Lower lobe of right lung (tissue), 2 donors: Measurements from ENCODE around the gene NFXL1. TPM values are rescaled to one million over a fixed set of nuclear protein-coding genes. Genes with fewer than 3 reads are reported as not detected.
A peak's percentile ranks its signal among the peaks of the same experiment; 100 is the strongest.

ENCODE experiments used
- ATAC-seq, 2 donors: fragments of 200-7000 bp; cut with Tn5 transposase; one replicate each; pipeline ENCODE4 v1.9.1; 2020 to 2022; ENCODE audit warnings: mild to moderate bottlenecking in 2 of 2, moderate library complexity in 2 of 2
- DNase-seq: peaks from one replicate; pipeline ENCODE4 v3.0.0-alpha.2; 2020
- H3K27ac ChIP-seq: fragments of 200-600 bp; one replicate; pipeline ENCODE4 v1.8.0; 2022
- H3K27me3 ChIP-seq: fragments of 200-600 bp; one replicate; pipeline ENCODE4 v1.8.0; 2022; ENCODE audit warnings: low read depth
- H3K36me3 ChIP-seq: fragments of 200-600 bp; one replicate; pipeline ENCODE4 v1.8.0; 2022; ENCODE audit warnings: mild to moderate bottlenecking
- H3K4me1 ChIP-seq: fragments of 200-600 bp; one replicate; pipeline ENCODE4 v1.8.0; 2022
- H3K4me3 ChIP-seq: fragments of 200-600 bp; one replicate; pipeline ENCODE4 v1.8.0; 2022; ENCODE audit warnings: mild to moderate bottlenecking
- H3K9me3 ChIP-seq: fragments of 200-600 bp; one replicate; pipeline ENCODE4 v1.8.0; 2022
- CTCF ChIP-seq: fragments of 200-600 bp; IDR thresholded peaks from one replicate; pipeline ENCODE4 v1.8.0; 2022; ENCODE audit warnings: antibody characterized with exemption, mild to moderate bottlenecking
- intact Hi-C: fragments of 100-400 bp; cut with DNase I; formaldehyde crosslinking; loops from one replicate; pipeline ENCODE4 v1.11.0; 2022
- total RNA-seq: library from RNA; stranded (reverse); fragmentation: NEBNext Ultra II Directional; extraction: Animal tissue kit (Norgen Biotek cat#: 25700); gene quantifications from one replicate; pipeline ENCODE4 v1.2.1, GENCODE V29; 2021
- donor health status: DM: no; HTN: yes; CAD: no; lungs with severe emphysema.

NFXL1 gene
- total RNA-seq, 1 donor from 2014 or later = 13.4 TPM

- no peak for TF ChIP-seq CTCF
- Histone ChIP-seq H3K27ac (no peak overlapping the region), H3K4me3 (no peak overlapping the region), H3K27me3 (no peaks in the 10 kb centered on the region), H3K9me3 (no peaks in the 10 kb centered on the region), H3K36me3 (no peaks in the 10 kb centered on the region), H3K4me1 (no peaks in the 10 kb centered on the region)
- intact Hi-C loops = no loop called here
- DNase-seq (no peak), ATAC-seq (no peak)
Measured at GRCh38 chr4:47939456-47939855, 25.1 kb upstream of the NFXL1 start.

GRCh38 chr4:47936336-47936735, 22.0 kb upstream of the NFXL1 start:
- intact Hi-C loops = no loop called here
- no peaks in the 10 kb centered on the region for H3K4me1 ChIP-seq
- ATAC-seq (no peak), DNase-seq (no peak)
- no peak overlapping the region for H3K4me3 ChIP-seq
- TF ChIP-seq CTCF = no peak
- no peak overlapping the region for H3K27ac ChIP-seq
- H3K36me3 ChIP-seq = no peaks in the 10 kb centered on the region
- no peaks in the 10 kb centered on the region for H3K9me3 ChIP-seq
- H3K27me3 ChIP-seq = no peaks in the 10 kb centered on the region

- DNase-seq = no peak
Measured at GRCh38 chr4:47933840-47934239, 19.5 kb upstream of the NFXL1 start.

GRCh38 chr4:47930971-47931804, 16.8 kb upstream of the NFXL1 start:
- Histone ChIP-seq H3K4me1 (peaks cover 7% of the 10 kb centered on the region), H3K9me3 (no peaks in the 10 kb centered on the region), H3K27me3 (no peaks in the 10 kb centered on the region), H3K4me3 (no peak overlapping the region), H3K36me3 (no peaks in the 10 kb centered on the region), H3K27ac (no peak overlapping the region)
- DNase-seq = no peak
- intact Hi-C loops = no loop called here
- peak in 1 of 2 donors; percentile 39 for ATAC-seq
- no peak for TF ChIP-seq CTCF

More at GRCh38 chr4:47933840-47934239, 19.5 kb upstream of the NFXL1 start:
- no peaks in the 10 kb centered on the region for H3K27me3 ChIP-seq
- no peak overlapping the region for H3K27ac ChIP-seq
- peak; percentile 66 to 67 for ATAC-seq
- H3K4me1 ChIP-seq = no peaks in the 10 kb centered on the region
- H3K4me3 ChIP-seq = no peak overlapping the region
- peak; percentile 58 for TF ChIP-seq CTCF
- H3K36me3 ChIP-seq = no peaks in the 10 kb centered on the region
- H3K9me3 ChIP-seq = no peaks in the 10 kb centered on the region
- intact Hi-C loops = no loop called here

GRCh38 chr4:47929682-47930201, 15.4 kb upstream of the NFXL1 start:
- DNase-seq = no peak
- intact Hi-C loops = no loop called here
- Histone ChIP-seq H3K27me3 (no peaks in the 10 kb centered on the region), H3K36me3 (no peaks in the 10 kb centered on the region), H3K9me3 (no peaks in the 10 kb centered on the region), H3K27ac (no peak overlapping the region), H3K4me3 (no peak overlapping the region), H3K4me1 (peaks cover 7% of the 10 kb centered on the region)
- TF ChIP-seq CTCF = no peak
- no peak for ATAC-seq
